ENCODE measurements around the gene CTSL. TPM values are rescaled to one million over a fixed set of nuclear protein-coding genes. Genes with fewer than 3 reads are reported as not detected.

CTSL gene
- total and polyA plus RNA-seq, 11 donors: 86.6 to 382 (median 130) TPM

DNA sequence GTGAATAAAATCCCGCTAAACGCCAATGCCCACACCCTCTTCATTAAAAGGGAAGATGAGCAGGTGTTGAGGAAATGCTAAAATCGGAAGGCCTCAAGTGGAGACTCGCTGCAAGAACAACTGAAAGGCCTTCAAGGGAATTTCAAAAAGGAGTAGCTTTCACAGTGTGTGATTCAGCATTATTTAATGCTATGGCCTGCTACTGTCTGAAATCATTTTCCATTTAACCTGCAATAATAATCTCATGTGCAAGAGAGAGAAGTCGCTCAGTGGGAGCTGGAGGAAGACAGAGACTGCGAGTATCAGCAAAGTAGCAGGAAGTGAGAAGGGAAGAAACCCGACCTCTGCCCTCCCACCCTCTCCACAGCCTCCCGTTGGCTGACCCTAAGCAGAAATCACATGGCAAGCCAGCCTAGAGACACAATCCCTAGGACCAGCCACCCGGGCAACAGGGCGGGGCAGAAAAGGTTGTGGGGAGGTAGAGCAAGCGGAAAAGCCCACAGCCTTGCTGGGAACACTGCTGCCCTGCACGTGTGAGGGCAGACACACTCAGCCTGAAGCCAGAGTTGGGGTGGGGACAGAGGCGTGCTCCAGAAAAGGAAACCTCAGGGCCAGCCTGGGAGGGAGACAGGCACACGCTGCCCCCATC is 39.9 kb upstream of the CTSL start:
- ATAC-seq (peak in 3 of 4 donors; percentile 75 to 82 (median 80)), DNase-seq (peak in 3 of 5 donors; percentile 35 to 58 (median 52))
- no peak overlapping the region for H3K4me3 ChIP-seq
- TF ChIP-seq, protein P1, sequence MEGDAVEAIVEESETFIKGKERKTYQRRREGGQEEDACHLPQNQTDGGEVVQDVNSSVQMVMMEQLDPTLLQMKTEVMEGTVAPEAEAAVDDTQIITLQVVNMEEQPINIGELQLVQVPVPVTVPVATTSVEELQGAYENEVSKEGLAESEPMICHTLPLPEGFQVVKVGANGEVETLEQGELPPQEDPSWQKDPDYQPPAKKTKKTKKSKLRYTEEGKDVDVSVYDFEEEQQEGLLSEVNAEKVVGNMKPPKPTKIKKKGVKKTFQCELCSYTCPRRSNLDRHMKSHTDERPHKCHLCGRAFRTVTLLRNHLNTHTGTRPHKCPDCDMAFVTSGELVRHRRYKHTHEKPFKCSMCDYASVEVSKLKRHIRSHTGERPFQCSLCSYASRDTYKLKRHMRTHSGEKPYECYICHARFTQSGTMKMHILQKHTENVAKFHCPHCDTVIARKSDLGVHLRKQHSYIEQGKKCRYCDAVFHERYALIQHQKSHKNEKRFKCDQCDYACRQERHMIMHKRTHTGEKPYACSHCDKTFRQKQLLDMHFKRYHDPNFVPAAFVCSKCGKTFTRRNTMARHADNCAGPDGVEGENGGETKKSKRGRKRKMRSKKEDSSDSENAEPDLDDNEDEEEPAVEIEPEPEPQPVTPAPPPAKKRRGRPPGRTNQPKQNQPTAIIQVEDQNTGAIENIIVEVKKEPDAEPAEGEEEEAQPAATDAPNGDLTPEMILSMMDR (IDR thresholded peaks at IDR 0.05): no peak
- TF ChIP-seq POLR2A (IDR thresholded peaks at IDR 0.05): no peak
- H3K9me3 ChIP-seq: peaks cover 0 to 7% (median 0%) of the 10 kb centered on the region in 12 donors
- WGBS, 4 donors: 67 to 77% (median 70%) methylated on average over 14 of the region's 14 CpGs
- peaks cover 0 to 15% (median 0%) of the 10 kb centered on the region in 9 donors for H3K36me3 ChIP-seq
- H3K4me1 ChIP-seq: peaks cover 0 to 23% (median 0%) of the 10 kb centered on the region in 12 donors
- H3K27ac ChIP-seq: peak overlapping the region in 3 of 12 donors; percentile 13 to 88 (median 49)
- H3K27me3 ChIP-seq: no peaks in the 10 kb centered on the region
- intact Hi-C loops (cut with DNase I): loop anchor here in 6 of 10 donors (2.0 to 10.0 kb wide), 5 partner anchors 126 to 889 kb away; no protein-coding TSS in a partner anchor

DNA sequence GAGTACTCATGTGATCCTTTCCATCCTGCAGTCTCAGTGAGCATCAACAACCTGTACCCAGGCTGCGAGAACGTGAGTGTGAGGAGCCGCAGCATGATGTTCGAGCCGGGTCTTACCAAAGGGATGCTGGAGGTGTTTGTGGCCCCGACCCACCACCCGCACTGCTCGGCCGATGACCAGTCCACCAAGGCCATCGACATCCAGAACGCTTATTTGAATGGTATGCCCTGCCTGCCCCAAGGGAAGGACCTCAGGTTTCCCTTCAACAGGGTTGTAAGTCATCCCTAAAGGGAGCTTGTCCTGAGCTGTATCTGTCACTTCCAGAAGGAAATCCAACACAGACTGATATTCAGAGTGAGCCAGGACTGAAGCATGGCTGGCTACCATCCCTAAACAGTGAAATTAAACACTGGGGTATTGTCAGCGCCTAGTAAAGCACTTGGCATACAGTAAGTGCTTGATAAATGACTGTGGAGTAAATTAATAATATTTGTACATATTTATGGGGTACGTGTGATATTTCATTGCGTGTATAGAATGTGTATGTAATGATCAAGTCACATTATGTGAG is 39.3 kb upstream of the CTSL start:
- TF ChIP-seq, protein P1 (IDR thresholded peaks at IDR 0.05): no peak
- no peak for TF ChIP-seq POLR2A (IDR thresholded peaks at IDR 0.05)
- H3K27me3 ChIP-seq: no peaks in the 10 kb centered on the region
- H3K4me3 ChIP-seq: no peak overlapping the region
- no peak for ATAC-seq
- H3K27ac ChIP-seq: peak overlapping the region in 2 of 12 donors; percentile 49 to 88
- peaks cover 0 to 7% (median 0%) of the 10 kb centered on the region in 12 donors for H3K9me3 ChIP-seq
- peaks cover 0 to 11% (median 0%) of the 10 kb centered on the region in 9 donors for H3K36me3 ChIP-seq
- intact Hi-C loops (cut with DNase I): loop anchor here in 4 of 10 donors (5.0 to 10.0 kb wide), 3 partner anchors 126 to 888 kb away; no protein-coding TSS in a partner anchor
- peaks cover 0 to 23% (median 0%) of the 10 kb centered on the region in 12 donors for H3K4me1 ChIP-seq
- DNase-seq: no peak
- 95 to 97% (median 96%) methylated on average over 14 of the region's 14 CpGs for WGBS, 4 donors

DNA sequence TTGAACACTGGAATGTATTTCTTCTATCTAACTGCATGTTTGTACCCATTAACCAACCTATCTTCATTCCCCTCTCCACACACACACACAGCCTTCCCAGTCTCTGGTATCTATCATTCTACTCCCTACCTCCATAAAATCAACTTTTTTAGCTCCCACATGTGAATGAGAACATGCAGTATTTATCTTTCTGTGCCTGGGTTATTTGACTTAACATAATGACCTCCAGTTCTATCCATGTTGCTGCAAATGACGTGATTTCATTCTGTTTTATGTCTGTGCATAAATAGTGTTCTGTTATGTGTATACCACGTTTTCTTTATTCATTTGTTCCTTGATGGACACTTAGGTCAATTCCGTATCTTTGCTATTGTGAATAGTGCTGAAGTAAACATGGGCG is 38.7 kb upstream of the CTSL start:
- peaks cover 0 to 5% (median 0%) of the 10 kb centered on the region in 9 donors for H3K36me3 ChIP-seq
- no peak for TF ChIP-seq POLR2A (IDR thresholded peaks at IDR 0.05)
- TF ChIP-seq, protein P1 (IDR thresholded peaks at IDR 0.05): no peak
- no peaks in the 10 kb centered on the region for H3K27me3 ChIP-seq
- intact Hi-C loops (cut with DNase I): loop anchor here in 4 of 10 donors (5.0 to 10.0 kb wide), 3 partner anchors 125 to 888 kb away; no protein-coding TSS in a partner anchor
- WGBS, 4 donors: 75 to 89% (median 83%) methylated on average over 4 of the region's 4 CpGs
- no peak overlapping the region for H3K27ac ChIP-seq
- ATAC-seq: no peak
- no peak overlapping the region for H3K4me3 ChIP-seq
- H3K4me1 ChIP-seq: peaks cover 0 to 23% (median 0%) of the 10 kb centered on the region in 12 donors
- H3K9me3 ChIP-seq: peaks cover 0 to 8% (median 0%) of the 10 kb centered on the region in 12 donors
- DNase-seq: no peak

DNA sequence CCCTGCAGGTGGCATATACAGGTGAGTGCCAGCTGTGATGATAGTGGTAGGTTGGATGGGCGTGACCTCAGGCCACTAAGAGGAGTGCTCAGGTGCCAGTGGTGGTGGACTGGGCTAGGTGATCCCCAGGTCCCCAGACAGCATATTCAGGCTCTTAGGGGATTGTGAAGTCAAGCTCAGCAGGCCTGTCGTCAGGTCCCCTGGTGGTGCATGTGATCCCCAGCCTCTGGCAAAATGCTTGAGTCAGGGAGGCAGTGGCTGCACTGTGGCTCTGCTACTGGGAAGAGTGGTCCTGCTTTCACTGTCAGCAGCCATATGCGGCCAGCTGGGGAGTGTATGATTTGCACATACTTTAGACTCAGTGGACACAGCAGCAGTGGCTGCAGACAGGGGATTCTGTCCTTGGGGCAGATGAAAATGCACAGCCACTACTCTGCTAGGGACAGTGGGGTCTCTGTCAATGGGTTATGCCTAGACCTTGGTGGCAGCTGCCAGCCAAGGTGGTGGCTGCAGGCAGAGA is 31.6 kb upstream of the CTSL start:
- no peak overlapping the region for H3K27ac ChIP-seq
- H3K36me3 ChIP-seq: no peaks in the 10 kb centered on the region
- no peaks in the 10 kb centered on the region for H3K4me1 ChIP-seq
- TF ChIP-seq, protein P1 (IDR thresholded peaks at IDR 0.05): no peak
- TF ChIP-seq POLR2A (IDR thresholded peaks at IDR 0.05): no peak
- H3K27me3 ChIP-seq: no peaks in the 10 kb centered on the region
- peaks cover 0 to 20% (median 2%) of the 10 kb centered on the region in 12 donors for H3K9me3 ChIP-seq
- DNase-seq: no peak
- H3K4me3 ChIP-seq: no peak overlapping the region
- no peak for ATAC-seq
- intact Hi-C loops (cut with DNase I): no loop called here
- WGBS, 4 donors: 96 to 100% (median 98%) methylated on average over 1 to 3 of the region's 3 CpGs

All from heart left ventricle (tissue), 16 donors.